OCI-M2 (cell line): ENCODE data around the gene REV3L.

Experiments
- DNase-seq: peaks from one replicate; lab custom pipeline; 2025; ENCODE audit not compliant: unreplicated experiment; lab: John Stamatoyannopoulos, UW

The REV3L gene

DNA sequence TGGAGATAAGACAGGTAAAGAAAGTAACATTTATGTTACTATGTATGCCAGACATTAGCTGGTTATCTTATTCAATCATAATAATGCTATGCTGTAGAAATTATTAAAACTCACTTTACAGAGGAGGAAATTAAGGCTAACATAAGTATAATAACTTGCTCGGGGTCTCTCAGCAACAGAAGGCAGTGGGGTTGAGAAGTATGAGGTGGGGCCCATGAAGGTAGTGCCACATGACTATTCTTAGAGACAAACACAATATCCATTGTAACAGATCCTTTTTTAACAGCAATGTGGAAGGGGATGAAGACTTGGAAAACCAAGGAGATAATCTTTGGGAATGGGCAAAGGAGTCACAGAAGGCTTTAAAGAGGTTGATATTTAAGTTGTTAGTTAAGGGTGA lies 11.5 kb downstream of the REV3L start:
- DNase-seq = no peak

DNA sequence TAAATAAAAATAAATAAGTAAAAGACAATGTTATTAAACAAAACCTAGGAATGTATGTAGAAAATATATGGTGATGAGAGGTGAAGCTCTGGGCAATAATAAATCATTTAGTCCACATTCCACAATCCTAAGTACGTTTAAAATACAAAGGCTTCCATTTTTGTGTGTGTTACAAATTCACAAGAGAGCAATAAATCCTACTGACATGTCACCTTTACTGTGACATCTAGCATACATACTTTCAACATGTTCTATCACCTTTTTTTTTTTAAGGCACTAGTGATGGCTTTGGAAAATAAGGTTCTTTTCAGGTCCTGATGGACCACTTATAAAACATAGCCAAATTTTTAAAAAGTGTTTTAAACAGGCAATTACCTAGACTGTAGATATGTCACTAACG lies 12.0 kb downstream of the REV3L start:
- DNase-seq = no peak

DNA sequence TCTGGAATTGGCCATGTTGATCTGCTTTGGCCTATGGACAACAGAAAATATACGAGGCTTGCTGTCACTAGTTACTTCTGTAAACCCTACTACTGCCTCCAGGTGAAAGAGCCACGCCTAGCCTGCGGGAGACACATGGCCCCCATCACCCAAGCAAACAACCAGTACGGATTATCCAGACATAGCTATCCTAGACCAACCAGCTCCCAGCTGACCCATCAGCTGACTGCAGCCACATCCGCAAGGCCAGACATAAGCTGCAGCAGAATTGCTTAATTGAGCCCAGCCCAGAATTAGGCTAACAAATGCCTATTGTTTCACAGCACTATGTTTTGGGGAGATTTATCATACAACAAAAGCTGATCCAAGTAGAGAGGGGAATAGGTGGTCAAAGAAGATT lies 13.5 kb downstream of the REV3L start:
- no peak for DNase-seq

DNA sequence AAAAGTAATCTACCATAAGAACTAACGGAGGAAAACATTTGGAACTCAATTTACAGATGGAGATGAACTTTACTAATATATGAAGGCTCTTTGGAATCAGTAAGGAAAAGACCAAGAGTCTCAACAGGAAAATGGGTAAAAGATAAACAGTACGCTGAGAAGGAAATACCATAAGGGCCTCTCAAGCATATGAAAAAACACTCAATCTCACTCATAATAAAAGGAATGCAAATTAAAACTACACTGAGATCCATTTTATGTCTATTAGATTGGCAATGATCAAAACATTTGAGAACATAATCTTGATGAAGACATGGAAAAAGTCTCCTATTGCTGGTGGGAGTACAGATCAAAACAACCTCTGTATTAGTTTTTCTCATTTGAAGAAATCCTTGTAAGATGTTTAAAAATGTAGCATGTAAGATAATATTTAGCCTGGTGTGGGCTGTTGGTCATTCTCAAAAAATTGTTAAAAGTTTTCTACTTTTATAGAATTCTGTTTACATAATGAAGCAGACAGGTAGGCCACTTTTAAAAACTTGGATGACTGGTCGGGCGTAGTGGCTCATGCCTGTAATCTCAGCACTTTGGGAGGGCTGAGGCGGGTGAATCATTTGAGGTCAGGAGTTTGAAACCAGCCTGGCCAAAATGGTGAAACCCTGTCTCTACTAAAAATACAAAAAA lies 14.5 kb downstream of the REV3L start:
- DNase-seq = no peak

DNA sequence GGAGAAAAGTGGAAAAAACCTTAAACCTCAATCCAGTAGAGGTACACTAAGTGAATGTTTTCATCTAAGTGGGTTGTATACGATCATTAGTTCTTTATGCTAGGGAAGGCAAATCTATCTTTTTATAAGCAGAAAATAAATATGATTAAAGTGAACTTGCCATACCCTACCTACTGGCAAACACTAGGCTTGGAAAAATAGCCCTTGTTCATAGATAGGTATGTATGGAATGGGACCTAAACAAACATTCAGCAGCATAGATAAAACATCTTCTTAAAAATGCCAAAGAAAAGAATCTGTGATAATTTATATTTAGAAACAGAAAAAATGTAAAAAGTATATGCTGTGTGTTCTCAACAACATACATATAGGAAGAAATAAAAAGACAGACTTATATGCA lies 18.8 kb downstream of the REV3L start:
- DNase-seq = no peak

DNA sequence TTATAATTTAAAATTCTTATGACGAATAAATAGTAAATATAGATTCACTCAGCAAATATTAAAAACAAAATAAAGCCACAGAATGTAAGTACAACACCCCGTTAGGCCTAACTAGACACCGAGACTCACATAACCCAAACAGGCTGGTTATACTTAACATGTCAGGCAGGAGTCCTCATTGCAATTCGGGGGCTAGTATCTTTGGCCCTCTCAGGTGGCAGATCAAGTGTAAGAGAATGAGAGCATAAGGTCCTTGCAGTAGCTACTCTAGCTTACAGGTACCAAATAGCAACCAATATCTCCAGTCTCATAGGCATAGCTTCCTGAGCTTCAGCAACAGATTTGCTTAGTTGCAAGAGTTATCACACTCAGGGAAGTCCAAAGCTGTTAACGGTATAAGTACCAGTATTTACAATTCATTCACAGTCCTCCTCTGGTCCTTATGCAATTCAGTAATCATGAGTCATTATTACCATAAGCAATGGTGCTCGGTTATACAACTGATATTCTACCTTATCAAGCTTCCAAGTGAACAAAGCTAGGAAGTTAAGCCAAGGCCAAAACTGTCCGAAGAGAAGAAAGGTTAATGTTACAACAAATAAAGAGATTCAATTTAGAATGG lies 20.1 kb downstream of the REV3L start:
- DNase-seq = no peak

DNA sequence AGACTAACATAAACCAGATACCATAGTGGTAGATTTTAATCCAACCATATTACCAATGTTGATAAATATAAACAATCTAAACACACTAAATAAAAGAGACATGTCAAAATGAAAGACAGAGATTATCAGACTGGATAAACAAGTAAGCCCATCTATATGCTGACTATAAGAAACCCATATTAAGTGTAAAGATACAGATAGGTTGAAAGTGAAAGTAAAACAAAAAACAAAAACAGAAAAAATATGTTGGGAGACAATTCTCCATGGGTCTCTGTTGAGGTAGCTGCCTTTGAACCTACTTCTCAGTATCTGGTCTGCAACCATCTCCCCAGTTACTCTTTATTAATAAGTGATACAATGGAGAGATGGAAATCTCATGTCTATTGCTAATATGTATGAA lies 21.2 kb downstream of the REV3L start:
- no peak for DNase-seq

DNA sequence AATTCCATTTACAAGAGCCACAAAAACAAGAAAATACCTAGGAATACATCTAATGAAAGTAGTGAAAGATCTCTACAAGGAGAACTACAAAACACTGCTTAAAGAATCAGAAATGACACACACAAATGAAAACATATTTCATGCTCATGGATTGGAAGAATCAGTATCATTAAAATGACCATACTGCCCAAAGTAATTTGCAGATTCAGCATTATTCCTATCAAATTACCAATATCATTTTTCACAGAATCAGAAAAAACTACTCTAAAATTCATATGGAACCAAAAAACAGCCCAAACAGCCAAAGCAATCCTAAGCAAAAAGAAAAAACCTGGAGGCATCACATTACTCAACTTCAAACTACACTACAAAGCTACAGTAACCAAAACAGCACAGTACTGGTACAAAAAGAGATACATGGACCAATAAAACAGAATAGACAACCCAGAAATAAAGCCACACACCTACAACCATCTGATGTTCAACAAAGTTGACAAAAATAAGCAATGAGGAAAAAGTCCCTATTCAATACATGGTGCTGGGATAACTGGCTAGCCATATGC lies 24.3 kb downstream of the REV3L start:
- DNase-seq = no peak

DNA sequence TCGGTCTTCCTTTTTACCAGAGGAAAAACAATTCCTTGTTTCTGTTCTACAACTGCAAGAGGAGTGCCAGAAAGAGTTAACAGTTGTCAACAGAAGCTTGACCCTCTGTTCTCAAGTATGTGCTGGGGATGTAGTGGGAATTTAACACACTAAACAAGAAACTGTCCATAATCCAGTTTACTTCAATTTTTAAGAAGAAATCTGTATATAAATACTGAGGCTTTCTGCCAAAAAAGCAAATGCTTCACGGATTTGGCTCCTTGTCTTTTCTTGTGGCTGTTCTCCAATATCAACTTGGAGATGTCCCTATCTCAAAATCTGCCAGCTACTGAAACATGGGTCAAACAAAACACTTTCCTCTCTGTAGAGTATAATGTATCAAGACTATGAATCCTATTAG lies 26.8 kb downstream of the REV3L start:
- no peak for DNase-seq

DNA sequence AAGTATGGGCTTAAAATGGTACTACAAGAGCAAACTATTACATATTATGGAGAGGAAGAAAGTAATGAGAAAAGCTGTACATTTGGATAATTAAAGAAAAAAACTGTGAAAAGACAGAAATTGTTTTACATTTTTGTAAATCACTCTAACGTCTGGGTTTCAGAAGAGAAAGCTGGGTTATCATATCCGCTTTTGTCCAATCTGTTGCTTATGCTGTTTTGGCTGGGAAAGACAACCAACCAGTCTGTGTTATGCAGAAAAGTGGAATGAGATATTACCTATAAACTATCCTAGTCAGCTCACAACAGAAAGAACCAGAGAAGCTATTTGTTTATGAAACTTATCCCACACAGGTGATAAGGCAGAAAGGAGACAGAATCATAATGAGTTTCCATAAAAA lies 32.4 kb downstream of the REV3L start:
- no peak for DNase-seq

DNA sequence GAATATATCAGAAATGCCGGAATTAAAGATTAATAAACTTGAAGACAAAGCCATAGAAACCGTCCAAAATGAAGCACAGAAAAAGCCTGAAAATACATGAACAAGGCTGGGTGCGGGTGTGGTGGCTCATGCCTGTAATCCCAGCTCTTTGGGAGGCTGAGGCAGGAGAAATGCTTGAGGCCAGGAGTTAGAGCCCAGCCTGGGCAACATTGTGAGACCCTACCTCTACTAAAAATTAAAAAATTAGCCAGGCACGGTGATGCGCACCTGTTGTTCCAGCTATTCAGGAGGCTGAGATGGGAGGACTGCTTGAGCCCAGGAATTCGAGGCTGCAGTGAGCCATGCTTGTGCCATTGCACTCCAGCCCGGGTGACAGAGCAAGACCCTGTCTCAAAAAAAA lies 32.9 kb downstream of the REV3L start:
- no peak for DNase-seq

DNA sequence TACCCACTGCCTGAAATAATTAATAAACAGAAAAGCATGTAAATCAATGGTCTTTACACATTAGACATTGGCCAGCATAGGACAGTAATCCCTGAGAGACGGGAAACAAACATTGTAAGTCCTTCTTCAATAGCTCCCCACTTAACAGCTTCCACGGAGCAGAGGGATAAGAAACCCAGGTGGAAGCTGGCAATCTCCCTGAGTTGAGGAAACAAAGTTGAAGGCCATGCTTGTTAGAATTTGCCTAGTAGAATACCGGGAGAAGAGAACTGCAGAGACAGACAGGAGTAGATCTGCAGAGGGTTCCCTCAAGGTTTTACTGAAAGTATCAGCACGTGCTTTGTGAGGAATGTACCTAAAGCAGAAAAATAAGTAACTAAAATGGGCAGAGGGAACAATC lies 33.9 kb downstream of the REV3L start:
- DNase-seq = no peak

DNA sequence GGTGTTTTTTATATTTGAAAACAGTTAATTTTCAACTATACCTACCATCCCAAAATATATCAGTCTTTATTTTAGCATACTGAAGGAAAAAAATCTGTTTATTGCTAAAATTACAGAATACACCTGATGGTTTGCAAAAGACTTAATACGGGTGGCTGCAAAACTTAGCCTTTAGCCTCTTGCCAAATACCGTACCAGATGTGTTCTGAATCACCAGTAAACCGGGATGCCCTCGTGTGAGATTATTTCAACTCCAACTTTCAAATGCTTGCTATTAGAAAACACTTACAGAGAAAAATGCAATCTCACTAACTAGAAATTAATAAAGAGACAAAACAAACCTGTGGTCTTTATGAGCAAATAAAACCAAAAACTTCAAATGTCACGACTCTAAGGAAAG lies 36.0 kb downstream of the REV3L start:
- DNase-seq = no peak

DNA sequence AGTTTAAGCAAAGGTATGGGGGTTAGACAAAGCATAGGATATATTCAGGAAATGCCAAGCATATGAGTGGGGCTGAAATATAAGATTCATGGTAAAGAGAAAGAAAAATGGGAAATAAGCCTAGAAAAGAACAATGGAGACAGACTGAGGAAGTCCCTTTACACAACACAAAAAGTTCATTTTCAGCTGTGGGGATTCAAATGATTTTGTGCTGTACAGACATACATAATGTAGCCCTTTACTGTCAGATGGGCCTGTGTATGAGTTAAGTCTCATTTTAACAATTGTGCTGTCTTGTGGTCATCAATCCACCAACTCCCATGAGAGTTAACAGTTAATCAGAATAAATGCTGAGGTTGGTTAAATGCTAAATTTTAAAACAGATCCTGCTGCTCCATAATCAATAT lies 37.2 kb downstream of the REV3L start:
- no peak for DNase-seq

DNA sequence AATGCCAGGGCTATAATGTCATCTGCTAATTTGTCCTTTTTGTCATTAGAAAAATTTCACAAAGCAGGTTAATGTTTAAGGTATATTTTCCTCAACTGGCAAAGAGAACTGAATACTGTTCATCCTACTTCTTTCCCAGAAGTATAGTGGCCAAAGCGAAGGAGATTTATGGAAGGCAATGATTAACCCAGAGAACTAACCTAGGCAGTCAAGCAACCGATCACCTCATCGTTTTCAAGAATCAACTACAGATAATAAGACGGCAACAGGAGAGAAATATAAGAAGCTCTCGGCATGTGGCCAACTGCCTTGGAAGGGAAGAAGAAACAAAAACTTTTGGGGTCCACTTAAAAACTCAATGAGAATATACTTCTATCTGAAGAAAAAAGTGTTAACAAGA lies 38.2 kb downstream of the REV3L start:
- no peak for DNase-seq

DNA sequence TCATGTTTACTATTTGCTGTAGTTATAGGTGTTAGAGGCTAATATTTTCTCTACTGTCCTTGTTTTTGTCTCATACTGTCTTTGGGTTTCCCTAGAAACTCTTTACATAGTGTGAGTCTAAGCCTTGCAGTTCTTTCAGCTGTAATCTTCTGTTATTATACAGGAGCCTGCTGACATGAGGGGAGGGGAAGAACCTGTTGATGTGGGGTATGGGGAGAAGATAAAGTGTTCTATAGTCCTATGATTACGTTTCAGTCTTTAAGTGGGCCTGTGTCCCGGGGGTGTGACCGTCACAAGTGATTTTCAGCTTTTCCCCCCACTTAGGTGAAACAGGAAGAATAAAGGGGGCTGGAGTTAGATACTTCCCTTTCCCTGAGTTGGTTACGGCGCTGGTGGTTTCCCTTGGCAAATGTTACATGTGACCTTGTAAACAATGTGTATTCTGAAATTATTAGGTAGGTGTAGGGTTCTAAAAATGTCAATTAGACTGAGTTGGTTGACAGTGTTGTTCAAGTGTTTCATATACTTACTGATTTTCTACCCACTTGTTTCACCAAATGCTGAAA lies 41.3 kb downstream of the REV3L start:
- DNase-seq = no peak

DNA sequence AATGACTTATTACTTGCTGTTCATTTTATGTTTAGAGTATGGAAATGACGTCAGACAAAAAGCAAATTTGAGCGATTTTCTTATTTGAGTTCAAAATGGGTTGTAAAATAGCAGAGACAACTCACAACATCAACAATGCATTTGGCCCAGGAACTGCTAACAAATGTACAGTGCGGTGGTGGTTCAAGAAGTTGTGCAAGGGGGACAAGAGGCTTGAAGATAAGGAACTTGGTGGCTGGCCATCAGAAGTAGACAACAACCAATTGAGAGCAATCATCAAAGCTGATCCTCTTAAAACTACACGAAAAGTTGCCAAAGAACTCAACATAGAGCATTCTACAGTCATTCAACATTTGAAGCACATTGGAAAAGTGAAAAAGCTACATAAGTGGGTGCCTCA lies 43.8 kb downstream of the REV3L start:
- no peak for DNase-seq

DNA sequence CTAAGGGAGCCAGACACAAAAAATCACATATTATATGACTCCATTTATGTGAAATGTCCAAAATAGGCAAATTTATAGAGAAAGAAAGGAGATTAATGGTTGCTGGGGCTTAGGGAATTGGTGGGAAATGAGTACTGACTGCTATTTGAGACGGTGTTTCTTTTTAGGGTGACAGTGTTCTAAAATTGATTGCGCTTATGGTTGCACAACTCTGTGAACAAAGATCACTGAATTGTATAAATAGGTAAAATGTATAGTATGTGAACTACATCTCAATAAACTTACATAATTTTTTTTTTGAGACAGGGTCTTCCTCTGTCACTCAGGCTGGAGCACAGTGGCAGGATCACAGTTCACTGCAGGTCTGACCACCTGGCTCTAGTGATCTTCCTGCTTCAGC lies 45.4 kb downstream of the REV3L start:
- DNase-seq = no peak

DNA sequence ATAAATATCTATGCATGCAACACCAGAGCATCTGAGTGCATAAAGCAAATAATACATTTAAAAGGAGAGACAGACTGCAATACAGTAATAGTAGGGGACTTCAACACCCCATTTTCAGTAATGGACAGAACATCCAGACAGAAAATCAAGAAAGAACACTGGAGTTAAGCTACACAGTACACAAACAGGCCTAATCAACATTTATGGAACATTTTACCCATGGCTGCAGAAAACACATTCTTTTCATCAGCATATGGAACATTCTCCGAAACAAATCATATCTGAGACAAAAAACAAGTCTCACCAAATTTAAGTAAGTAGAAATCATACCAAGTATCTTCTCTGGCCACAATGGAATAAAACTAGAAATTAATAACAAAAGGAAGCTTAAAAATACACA lies 50.5 kb downstream of the REV3L start:
- DNase-seq = no peak

DNA sequence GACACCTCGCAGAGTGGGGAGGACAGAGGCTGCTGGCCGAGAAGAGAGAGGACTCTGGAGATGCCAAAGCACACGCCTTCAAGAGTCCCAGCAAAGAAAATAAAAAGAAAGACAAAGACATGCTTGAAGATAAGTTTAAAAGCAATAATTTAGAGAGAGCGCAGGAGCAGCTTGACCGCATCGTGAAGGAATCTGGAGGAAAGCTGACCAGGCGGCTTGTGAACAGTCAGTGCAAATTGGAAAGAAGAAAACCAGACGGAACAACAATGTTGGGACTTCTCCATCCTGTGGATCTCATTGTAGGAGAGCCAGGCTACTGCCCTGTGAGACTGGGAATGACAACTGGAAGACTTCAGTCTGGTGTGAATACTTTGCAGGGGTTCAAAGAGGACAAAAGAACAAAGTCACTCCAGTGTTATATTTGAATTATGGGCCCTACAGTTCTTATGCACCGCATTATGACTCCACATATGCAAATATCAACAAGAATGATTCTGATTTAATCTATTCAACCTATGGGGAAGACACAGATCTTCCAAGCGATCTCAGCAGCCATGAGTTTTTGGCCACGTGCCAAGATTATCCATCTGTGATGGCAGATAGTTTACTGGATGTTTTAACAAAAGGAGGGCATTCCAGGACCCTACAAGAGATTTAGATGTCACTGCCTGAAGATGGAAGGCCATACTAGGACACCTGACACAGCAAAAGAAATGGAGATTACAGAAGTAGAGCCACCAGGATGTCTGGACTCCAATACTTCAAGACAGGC lies 52.2 kb downstream of the REV3L start:
- no peak for DNase-seq

DNA sequence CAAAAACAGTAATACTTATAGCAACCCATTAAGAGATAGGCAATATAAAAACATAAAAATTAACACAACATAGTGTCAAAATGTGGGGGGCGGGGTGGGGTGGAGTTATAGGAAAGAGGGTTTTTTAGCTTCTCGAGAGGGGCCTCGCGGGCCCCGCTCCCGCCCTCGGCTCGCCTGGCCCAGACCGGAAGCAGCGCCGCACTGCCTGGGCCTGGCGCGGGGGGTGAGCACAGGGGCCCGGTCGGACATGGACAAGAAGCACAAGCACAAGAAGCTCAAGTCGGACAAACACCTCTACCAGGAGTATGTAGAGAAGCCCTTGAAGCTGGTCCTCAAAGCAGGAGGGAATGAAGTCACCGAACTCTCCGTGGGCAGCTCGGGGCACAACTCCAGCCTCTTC lies 53.4 kb downstream of the REV3L start:
- DNase-seq = no peak

DNA sequence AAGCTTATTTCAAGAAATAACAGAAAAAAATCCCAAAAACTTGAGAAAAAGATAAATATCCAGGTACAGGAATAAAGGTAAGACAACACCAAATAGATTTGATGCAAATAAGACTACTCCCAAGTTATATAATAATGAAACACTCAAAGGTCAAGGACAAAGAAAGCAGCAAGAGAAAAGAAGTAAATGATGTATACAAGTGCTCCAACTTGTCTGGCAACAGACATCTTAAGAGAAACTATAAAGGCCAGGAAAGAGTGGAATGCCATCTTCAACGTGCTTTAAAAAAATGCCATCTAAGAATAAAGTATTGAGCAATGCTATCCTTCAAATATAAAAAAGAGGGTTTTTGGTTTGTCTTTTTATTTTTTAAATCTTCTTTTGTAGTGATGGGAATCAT lies 54.2 kb downstream of the REV3L start:
- no peak for DNase-seq
